ENCODE measurements around the gene CIRBP. TPM values are rescaled to one million over a fixed set of nuclear protein-coding genes. Genes with fewer than 3 reads are reported as not detected.
"Not testable (repeated sequence)": the region's sequence is repeated elsewhere in the genome, so short reads cannot be mapped to it uniquely, and the experiment has no call there.

CIRBP gene
- total RNA-seq, 1 experiment from 2014 or later, result 66.6 TPM

DNA sequence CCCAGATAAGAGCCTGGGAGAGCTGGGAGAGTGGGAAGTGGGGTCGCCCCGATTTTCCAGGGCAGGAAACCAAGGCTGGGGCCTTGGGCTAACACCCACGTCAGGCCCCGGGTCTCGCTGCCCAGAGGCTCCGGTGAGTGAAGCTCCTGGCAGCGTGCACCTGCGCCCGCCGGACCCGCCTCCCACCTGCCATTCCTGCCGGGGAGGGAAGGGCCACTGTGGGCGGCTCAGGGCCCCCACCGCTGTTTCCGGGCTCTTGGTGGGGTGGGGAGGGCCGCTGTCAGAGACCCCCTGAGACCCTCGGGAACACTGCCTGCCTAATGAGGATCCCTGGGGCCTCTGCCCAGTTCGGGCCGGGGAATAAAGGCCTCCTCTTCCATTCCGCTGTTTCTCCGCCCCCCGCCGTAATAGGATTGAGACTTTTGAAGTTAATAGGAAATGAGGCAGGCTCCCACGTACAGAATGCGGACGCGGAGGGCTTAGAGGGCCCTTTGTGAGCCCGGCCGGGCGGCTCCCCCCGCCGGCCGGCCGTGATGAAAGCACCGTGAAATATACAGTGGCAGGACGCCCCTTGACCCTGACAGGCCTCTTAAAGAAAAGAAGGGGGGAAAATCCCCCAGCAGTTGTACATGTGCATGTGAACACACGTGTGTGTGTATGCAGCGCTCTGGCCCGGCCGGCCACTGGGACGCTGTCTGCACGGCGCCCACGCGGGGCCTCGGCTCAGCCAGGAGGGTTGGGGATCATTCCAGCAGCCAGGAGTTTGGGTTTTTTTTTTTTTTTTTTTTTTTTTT lies 49.7 kb downstream of the CIRBP start:
- H3K27ac ChIP-seq (ENCODE audit: low read length), result no peak overlapping the region
- H3K9me3 ChIP-seq (ENCODE audit: control insufficient read depth, insufficient read depth, low read depth, low read length), result no peaks in the 10 kb centered on the region
- ChIA-PET CTCF (no interaction called here), POLR2A (no interaction called here)
- H3K36me3 ChIP-seq (ENCODE audit: control insufficient read depth, insufficient read depth, low read length), result no peaks in the 10 kb centered on the region
- DNase-seq (ENCODE audit: low read depth, low spot score), result no peak
- H3K4me3 ChIP-seq (ENCODE audit: low read depth in 2 of 2, low read length in 2 of 2), result no peak overlapping the region
- peaks cover 5% of the 10 kb centered on the region for H3K4me1 ChIP-seq (ENCODE audit: control insufficient read depth, insufficient read depth, low read length)
- BruUV-seq (replicated peaks), result no TSS peak
- intact Hi-C loops (cut with micrococcal nuclease; ENCODE audit: unreplicated experiment), result no loop called here
- ATAC-seq, result no peak
- in situ Hi-C loops (cut with HindIII; ENCODE audit: low pct_unique_long_range_greater_than_20kb, low sequenced_read_pairs), result no loop called here
- no peak for TF ChIP-seq TCF7L2 (IDR thresholded peaks at IDR 0.05; ENCODE audit: low read depth, low read length)
- H3K27me3 ChIP-seq (ENCODE audit: control insufficient read depth, insufficient read depth, low read length), result no peaks in the 10 kb centered on the region

GRCh38 chr19:1320282-1320650 lies 51.1 kb downstream of the CIRBP start:
- H3K4me1 ChIP-seq (ENCODE audit: control insufficient read depth, insufficient read depth, low read length); intact Hi-C loops (cut with micrococcal nuclease; ENCODE audit: unreplicated experiment); BruUV-seq (replicated peaks); H3K9me3 ChIP-seq (ENCODE audit: control insufficient read depth, insufficient read depth, low read depth, low read length); H3K27me3 ChIP-seq (ENCODE audit: control insufficient read depth, insufficient read depth, low read length); DNase-seq (ENCODE audit: low read depth, low spot score); H3K4me3 ChIP-seq (ENCODE audit: low read depth in 2 of 2, low read length in 2 of 2); POLR2A ChIA-PET; ATAC-seq; H3K36me3 ChIP-seq (ENCODE audit: control insufficient read depth, insufficient read depth, low read length); H3K27ac ChIP-seq (ENCODE audit: low read length); CTCF ChIA-PET; in situ Hi-C loops (cut with HindIII; ENCODE audit: low pct_unique_long_range_greater_than_20kb, low sequenced_read_pairs): not testable (repeated sequence)

DNA sequence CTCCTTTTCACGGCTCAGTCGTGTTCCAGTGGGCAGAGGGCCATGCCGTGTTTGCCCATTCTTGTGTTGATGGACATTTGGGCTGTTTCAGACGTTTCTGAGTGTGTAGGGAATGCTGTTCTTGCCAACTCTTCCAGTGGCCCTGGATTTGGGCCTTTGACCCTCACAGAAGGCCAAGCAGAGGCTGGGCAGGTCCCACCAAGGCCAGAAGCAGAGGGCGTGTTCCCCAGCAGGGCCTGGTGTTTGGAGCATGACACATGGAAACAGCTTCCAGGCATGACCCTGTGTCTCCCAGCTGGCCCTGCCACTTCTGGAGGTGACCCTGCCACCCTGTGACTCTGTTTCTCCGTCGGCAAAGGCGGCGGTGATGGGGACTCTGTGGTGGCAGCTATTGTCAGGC lies 52.4 kb downstream of the CIRBP start:
- ChIA-PET POLR2A (no interaction called here), CTCF (no interaction called here)
- Histone ChIP-seq H3K27ac (ENCODE audit: low read length) (no peak overlapping the region), H3K27me3 (ENCODE audit: control insufficient read depth, insufficient read depth, low read length) (no peaks in the 10 kb centered on the region), H3K4me3 (ENCODE audit: low read depth in 2 of 2, low read length in 2 of 2) (no peak overlapping the region), H3K4me1 (ENCODE audit: control insufficient read depth, insufficient read depth, low read length) (peaks cover 6% of the 10 kb centered on the region), H3K36me3 (ENCODE audit: control insufficient read depth, insufficient read depth, low read length) (no peaks in the 10 kb centered on the region), H3K9me3 (ENCODE audit: control insufficient read depth, insufficient read depth, low read depth, low read length) (no peaks in the 10 kb centered on the region)
- DNase-seq (ENCODE audit: low read depth, low spot score) (no peak), ATAC-seq (no peak)
- in situ Hi-C loops (cut with HindIII; ENCODE audit: low pct_unique_long_range_greater_than_20kb, low sequenced_read_pairs), result no loop called here
- intact Hi-C loops (cut with micrococcal nuclease; ENCODE audit: unreplicated experiment), result no loop called here
- no TSS peak for BruUV-seq (replicated peaks)
- TF ChIP-seq TCF7L2 (IDR thresholded peaks at IDR 0.05; ENCODE audit: low read depth, low read length), result no peak

- in situ Hi-C loops (cut with HindIII; ENCODE audit: low pct_unique_long_range_greater_than_20kb, low sequenced_read_pairs), result no loop called here
- DNase-seq (ENCODE audit: low read depth, low spot score) (no peak), ATAC-seq (no peak)
- CTCF ChIA-PET, result no interaction called here
- H3K9me3 ChIP-seq (ENCODE audit: control insufficient read depth, insufficient read depth, low read depth, low read length), result no peaks in the 10 kb centered on the region
- H3K4me1 ChIP-seq (ENCODE audit: control insufficient read depth, insufficient read depth, low read length), result peaks cover 6% of the 10 kb centered on the region
- TF ChIP-seq CTCF (IDR thresholded peaks at IDR 0.05), result no peak
- TF ChIP-seq, protein P1, sequence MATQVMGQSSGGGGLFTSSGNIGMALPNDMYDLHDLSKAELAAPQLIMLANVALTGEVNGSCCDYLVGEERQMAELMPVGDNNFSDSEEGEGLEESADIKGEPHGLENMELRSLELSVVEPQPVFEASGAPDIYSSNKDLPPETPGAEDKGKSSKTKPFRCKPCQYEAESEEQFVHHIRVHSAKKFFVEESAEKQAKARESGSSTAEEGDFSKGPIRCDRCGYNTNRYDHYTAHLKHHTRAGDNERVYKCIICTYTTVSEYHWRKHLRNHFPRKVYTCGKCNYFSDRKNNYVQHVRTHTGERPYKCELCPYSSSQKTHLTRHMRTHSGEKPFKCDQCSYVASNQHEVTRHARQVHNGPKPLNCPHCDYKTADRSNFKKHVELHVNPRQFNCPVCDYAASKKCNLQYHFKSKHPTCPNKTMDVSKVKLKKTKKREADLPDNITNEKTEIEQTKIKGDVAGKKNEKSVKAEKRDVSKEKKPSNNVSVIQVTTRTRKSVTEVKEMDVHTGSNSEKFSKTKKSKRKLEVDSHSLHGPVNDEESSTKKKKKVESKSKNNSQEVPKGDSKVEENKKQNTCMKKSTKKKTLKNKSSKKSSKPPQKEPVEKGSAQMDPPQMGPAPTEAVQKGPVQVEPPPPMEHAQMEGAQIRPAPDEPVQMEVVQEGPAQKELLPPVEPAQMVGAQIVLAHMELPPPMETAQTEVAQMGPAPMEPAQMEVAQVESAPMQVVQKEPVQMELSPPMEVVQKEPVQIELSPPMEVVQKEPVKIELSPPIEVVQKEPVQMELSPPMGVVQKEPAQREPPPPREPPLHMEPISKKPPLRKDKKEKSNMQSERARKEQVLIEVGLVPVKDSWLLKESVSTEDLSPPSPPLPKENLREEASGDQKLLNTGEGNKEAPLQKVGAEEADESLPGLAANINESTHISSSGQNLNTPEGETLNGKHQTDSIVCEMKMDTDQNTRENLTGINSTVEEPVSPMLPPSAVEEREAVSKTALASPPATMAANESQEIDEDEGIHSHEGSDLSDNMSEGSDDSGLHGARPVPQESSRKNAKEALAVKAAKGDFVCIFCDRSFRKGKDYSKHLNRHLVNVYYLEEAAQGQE (IDR thresholded peaks at IDR 0.05; ENCODE audit: insufficient read depth in 1 of 2, low read depth in 2 of 2, low read length in 1 of 2), result no peak
- TF ChIP-seq POLR2AphosphoS5 (IDR thresholded peaks at IDR 0.05; ENCODE audit: low read depth, low read length), result no peak
- TF ChIP-seq TCF7L2 (IDR thresholded peaks at IDR 0.05; ENCODE audit: low read depth, low read length), result no peak
- no peak for TF ChIP-seq SIN3A (IDR thresholded peaks at IDR 0.05; ENCODE audit: borderline replicate concordance, insufficient read depth, low read depth, low read length)
- intact Hi-C loops (cut with micrococcal nuclease; ENCODE audit: unreplicated experiment), result no loop called here
- H3K27ac ChIP-seq (ENCODE audit: low read length), result no peak overlapping the region
- POLR2A ChIA-PET, result no interaction called here
- BruUV-seq (replicated peaks), result no TSS peak
- no peak overlapping the region for H3K4me3 ChIP-seq (ENCODE audit: low read depth in 2 of 2, low read length in 2 of 2)
- no peaks in the 10 kb centered on the region for H3K36me3 ChIP-seq (ENCODE audit: control insufficient read depth, insufficient read depth, low read length)
- no peaks in the 10 kb centered on the region for H3K27me3 ChIP-seq (ENCODE audit: control insufficient read depth, insufficient read depth, low read length)
These were observed 53.3 kb downstream of the CIRBP start for GRCh38 chr19:1322198-1322981.

Measured in Panc1 (cell line).